HG03439 (cell line): Measurements from ENCODE around the gene FOXK1.

Source experiments
- ATAC-seq: cut with Tn5 transposase; IDR thresholded peaks from one replicate; pipeline ENCODE4 v1.9.1; 2021; ENCODE audit warnings: mild to moderate bottlenecking, moderate library complexity; ENCODE audit not compliant: unreplicated experiment

Gene FOXK1

GRCh38 chr7:4815609-4816418 is 133.7 kb downstream of the FOXK1 start:
- no peak for ATAC-seq

GRCh38 chr7:4816419-4817080 is 134.5 kb downstream of the FOXK1 start:
- no peak for ATAC-seq

GRCh38 chr7:4817178-4817901 is 135.2 kb downstream of the FOXK1 start:
- no peak for ATAC-seq

- ATAC-seq = no peak
Observed at GRCh38 chr7:4818000-4818794, 136.1 kb downstream of the FOXK1 start.

- ATAC-seq = no peak
Observed at GRCh38 chr7:4819560-4820404, 137.7 kb downstream of the FOXK1 start.

- ATAC-seq = no peak
Observed at GRCh38 chr7:4820405-4820966, 138.4 kb downstream of the FOXK1 start.
